Dedifferentiated amniotic fluid mesenchymal stem cell (primary cell): ENCODE results near the gene PTPRCAP.
A peak's percentile ranks its signal among the peaks of the same experiment; 100 is the strongest.
"Not testable (repeated sequence)": the region's sequence is repeated elsewhere in the genome, so short reads cannot be mapped to it uniquely, and the experiment has no call there.

Experiments
- DNase-seq: peaks from one replicate; pipeline ENCODE4 v3.0.0-alpha.2; 2016; ENCODE audit errors: extremely low spot score

The PTPRCAP gene

GRCh38 chr11:67409261-67409666 lies 28.2 kb downstream of the PTPRCAP start:
- no peak for DNase-seq

- DNase-seq = no peak
Measured at GRCh38 chr11:67408437-67409200, 28.9 kb downstream of the PTPRCAP start.

DNA sequence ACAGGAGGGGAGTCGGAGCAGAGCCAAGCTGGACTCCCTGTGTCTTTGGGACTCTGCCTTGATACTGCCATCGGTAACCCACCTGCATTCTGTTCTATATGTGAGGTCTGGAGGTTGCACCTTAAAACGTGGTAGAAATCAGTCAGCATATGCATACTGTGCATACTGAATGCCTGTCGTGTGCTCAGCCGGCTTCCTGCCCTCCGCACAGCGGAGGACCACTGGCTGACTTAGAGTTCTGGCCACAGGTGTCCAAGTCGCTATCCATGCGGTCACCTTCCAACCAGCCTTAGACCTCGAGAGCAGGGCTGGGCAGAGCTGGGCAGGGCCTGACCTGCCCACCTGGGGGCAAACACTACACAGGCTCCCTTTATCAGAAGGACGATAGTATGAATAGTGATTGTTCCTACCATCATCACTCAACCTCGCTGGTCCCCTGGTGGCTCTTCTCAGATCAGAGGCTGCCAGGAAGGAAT lies 29.8 kb downstream of the PTPRCAP start:
- DNase-seq = no peak

DNA sequence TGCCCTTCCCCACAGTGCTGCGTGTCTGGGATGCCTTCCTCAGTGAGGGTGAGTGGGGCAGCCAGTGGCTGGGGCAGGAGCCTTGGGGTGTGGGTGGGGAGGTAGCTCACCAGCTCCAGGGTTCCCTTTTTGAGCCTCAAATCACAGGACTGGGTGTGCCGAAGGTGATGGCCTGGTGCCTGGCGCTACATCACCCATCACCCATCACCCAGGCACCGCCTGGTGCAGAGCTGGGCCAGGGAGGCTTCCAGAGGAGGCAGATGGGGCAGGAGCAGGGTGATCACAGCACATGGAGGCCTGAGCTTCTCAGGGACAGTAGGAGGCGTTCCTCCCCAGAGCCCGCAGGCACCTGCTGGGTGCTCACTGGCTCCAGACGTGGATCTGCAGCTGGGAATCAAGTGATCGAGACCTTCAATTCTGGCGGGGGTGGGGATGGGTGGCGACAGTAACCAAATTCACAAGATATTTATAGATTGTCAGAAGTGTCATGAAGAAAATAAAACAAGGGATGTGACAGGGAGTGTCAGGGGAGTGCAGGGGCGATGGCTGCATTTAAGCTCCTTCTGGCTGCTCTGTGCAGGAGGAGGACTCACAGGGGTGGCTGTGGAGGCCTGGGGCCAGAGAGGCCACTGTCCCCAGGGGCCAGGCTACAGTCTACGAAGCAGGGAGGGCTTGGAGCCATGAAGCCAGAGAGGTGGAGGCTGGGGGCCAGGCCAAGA lies 30.4 kb downstream of the PTPRCAP start:
- no peak for DNase-seq

DNA sequence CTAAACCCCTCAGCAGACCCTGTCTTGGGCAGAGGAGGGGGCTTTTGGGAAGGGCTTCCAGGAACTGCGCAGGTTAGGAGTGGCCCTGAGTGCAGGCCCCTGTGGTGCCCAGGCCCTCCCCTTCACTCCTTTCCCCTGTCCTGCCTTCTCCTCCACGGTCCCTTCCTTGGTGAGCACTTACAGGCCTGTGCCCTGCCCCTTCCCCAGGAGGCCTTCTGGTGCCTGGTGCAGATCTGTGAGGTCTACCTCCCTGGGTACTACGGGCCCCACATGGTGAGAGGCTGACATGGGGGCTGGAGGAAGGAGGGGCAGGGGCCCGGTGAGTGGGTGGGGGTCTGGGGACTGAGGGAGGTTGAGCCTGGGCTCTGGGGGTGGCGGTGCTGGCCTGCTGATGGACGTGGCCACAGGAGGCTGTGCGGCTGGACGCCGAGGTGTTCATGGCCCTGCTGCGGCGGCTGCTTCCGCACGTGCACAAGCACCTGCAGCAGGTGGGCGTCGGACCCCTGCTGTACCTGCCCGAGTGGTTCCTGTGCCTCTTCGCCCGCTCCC lies 31.0 kb downstream of the PTPRCAP start:
- no peak for DNase-seq

GRCh38 chr11:67405688-67406339 lies 31.7 kb downstream of the PTPRCAP start:
- no peak for DNase-seq

DNA sequence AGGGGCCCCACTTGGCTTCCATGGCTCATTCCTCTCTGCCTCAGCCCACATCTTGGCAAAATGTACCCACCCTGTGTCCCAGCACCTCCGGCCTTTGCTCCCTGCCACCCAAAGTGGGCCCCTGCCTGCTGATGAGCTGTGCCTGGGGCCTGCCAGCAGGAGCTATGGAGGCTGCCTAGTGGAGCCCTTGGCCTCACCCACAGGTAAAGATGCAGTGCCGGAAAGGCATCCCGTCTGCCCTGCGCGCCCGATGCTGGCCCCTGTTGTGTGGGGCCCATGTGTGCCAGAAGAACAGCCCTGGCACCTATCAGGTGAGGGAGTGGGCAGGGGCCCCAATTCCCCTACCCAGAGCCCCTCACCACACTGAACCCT lies 32.3 kb downstream of the PTPRCAP start:
- DNase-seq = no peak

- no peak for DNase-seq
Measured at GRCh38 chr11:67404515-67405195, 32.8 kb downstream of the PTPRCAP start.

GRCh38 chr11:67403085-67403484 lies 34.4 kb downstream of the PTPRCAP start:
- DNase-seq = not testable (repeated sequence)

- DNase-seq = not testable (repeated sequence)
Measured at GRCh38 chr11:67402192-67402839, 35.2 kb downstream of the PTPRCAP start.

GRCh38 chr11:67401495-67402191 lies 35.8 kb downstream of the PTPRCAP start, which contains the start of gene PPP1CA:
Gene PPP1CA (minus strand): TSS chr11:67401858. CDS start chr11:67401782, 76 bp downstream.
- peak; percentile 75 for DNase-seq

GRCh38 chr11:67400942-67401494 lies 36.5 kb downstream of the PTPRCAP start:
- no peak for DNase-seq

GRCh38 chr11:67400251-67400941 lies 37.1 kb downstream of the PTPRCAP start:
- no peak for DNase-seq

- no peak for DNase-seq
Measured at GRCh38 chr11:67398661-67399563, 38.6 kb downstream of the PTPRCAP start.

- DNase-seq = no peak
Measured at GRCh38 chr11:67397986-67398660, 39.4 kb downstream of the PTPRCAP start.

- no peak for DNase-seq
Measured at GRCh38 chr11:67397536-67397935, 39.9 kb downstream of the PTPRCAP start.

DNA sequence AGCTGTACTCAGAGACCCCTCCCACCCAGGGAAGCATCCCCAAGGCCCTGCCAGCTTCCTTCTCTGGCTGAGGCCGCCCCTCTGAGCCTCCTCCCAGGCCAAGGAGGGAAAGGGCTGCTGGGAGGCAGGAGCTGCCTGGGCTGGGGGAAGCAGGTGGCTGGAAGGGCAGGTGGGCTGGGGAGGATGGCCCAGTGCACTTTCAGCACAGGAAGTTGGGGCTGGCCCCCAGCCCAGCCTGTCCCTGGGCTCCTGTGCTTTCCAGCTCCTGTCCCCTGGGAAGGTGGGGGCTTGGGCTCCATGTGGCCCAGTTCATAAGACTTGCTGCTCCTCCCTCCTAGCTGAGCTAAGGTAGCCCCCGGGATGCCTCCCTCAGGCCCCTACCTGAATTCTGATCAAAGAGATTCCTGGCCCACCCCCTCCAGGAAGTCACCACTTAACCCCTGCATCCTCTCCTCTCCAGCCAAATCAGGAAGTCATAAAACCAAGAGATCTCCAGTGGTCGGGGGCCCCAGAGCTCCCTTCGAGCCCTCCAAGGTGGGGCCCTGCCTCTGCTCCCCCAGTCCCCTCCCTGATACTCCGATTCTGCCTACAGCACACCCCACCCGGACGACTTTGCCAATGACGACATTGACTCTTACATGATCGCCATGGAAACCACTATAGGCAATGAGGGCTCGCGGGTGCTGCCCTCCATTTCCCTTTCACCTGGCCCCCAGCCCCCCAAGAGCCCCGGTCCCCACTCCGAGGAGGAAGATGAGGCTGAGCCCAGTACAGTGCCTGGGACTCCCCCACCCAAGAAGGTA lies 40.7 kb downstream of the PTPRCAP start:
- no peak for DNase-seq
